Suppressor macrophage treated with lipopolysaccharide for 1 hour (primary cell): ENCODE results near the gene MYG1.

Experiments used
- DNase-seq, 3 donors: peaks; one replicate each; pipeline ENCODE4 v3.0.0-alpha.2; 2020 to 2022

The MYG1 gene, protein sequence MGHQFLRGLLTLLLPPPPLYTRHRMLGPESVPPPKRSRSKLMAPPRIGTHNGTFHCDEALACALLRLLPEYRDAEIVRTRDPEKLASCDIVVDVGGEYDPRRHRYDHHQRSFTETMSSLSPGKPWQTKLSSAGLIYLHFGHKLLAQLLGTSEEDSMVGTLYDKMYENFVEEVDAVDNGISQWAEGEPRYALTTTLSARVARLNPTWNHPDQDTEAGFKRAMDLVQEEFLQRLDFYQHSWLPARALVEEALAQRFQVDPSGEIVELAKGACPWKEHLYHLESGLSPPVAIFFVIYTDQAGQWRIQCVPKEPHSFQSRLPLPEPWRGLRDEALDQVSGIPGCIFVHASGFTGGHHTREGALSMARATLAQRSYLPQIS

DNA sequence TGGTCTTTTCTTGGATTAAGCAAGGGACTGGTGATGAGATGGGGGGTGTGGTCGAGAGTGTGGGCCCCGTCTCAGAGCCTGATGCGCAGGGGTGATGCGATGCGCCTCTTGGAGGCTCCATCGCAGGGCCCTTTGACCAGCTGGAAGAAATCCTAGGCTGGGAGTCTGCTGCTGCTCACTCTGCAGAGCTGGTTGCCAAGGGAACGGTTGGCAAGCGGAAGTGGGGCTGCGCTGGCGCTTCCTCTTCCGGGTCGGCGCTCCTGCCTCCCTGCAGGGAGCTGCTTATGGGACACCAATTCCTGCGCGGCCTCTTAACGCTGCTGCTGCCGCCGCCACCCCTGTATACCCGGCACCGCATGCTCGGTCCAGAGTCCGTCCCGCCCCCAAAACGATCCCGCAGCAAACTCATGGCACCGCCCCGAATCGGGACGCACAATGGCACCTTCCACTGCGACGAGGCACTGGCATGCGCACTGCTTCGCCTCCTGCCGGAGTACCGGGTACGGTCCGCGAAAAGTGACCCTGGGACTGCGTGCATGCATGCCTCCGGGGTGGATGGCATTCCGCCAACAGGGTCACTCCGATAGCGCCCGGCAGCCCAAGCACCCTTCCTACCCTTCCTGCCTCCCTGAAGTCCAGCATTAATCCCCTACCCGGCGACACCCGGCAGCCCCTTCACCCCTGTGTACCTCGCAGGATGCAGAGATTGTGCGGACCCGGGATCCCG lies at the start of gene MYG1:
TSS of gene MYG1 (plus strand) at position 242 of the 727 bp plus-strand sequence. CDS start at position 285, 43 bp downstream.
- peak; percentile 82 to 89 (median 87) for DNase-seq

DNA sequence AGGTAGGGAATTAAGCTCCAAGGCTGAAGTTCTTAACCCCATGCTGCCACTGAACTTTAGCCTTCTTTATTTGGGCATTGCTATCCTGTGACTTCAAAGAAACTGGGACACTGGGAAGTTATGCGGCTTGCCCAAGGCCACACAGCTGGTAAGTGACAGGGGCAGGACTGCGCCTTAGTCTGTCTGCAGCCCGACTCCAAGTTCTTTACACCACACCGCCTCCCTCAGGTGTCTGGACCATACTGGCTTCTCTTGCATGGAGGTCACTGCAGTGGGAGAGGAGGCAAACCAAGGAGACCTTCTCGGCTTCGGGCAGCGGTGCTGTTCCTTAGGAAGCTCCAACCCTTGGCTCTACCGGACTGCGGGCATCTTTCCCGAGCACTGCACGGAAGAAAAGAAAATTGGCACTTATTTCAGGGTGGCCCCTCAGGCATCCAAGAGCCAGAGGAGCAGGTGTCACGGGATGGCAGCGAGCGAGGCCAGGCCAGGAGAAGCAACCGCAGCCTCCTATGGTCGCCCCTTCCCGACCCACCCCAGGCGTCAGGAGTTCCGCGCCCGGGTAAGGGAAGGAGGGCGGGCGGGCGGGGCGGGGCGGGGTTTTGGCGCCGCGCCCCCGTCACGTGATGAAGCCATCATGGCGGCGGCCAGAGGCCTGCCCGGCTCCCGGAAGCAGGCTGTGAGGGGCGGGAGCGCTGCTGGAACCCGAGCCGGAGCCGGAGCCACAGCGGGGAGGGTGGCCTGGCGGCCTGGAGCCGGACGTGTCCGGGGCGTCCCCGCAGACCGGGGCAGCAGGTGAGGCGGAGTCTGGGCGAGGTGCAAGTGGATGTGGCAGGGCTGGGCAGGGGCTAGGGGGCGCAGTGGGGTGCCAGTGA lies 47.8 kb upstream of the MYG1 start:
- DNase-seq, result peak; percentile 77 to 93 (median 86)

DNA sequence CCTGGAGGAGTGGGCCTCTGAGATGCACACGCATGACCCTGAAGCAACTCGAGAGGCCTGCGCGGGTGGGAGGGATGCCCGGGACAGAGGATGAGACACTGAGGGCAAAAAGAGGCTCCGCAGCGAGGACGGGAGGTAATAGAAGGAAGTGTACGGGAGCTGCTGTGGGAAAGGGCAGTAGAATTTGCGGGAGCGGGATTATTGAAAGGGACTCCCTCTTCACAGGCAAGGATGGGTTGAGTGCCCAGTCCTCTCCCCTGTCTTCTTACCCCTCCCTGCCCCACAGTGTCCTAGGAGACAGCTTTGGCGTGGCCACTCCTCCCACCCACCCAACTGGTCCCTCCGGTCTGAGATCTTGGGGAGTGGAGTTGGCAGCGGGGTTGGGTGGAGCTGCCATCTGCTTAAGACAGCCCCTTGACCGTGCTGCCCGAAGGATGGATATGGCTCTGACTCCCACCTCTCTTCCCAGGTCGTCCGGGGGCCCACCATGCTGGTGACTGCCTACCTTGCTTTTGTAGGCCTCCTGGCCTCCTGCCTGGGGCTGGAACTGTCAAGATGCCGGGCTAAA lies 47.1 kb upstream of the MYG1 start:
- DNase-seq, result peak; percentile 17 to 51 (median 43)

DNA sequence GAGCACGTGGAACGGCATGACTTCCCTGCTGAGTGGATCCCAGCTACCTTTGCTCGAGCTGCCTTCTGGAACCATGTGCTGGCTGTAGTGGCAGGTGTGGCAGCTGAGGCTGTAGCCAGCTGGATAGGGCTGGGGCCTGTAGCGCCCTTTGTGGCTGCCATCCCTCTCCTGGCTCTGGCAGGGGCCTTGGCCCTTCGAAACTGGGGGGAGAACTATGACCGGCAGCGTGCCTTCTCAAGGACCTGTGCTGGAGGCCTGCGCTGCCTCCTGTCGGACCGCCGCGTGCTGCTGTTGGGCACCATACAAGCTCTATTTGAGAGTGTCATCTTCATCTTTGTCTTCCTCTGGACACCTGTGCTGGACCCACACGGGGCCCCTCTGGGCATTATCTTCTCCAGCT lies 46.2 kb upstream of the MYG1 start:
- no peak for DNase-seq

DNA sequence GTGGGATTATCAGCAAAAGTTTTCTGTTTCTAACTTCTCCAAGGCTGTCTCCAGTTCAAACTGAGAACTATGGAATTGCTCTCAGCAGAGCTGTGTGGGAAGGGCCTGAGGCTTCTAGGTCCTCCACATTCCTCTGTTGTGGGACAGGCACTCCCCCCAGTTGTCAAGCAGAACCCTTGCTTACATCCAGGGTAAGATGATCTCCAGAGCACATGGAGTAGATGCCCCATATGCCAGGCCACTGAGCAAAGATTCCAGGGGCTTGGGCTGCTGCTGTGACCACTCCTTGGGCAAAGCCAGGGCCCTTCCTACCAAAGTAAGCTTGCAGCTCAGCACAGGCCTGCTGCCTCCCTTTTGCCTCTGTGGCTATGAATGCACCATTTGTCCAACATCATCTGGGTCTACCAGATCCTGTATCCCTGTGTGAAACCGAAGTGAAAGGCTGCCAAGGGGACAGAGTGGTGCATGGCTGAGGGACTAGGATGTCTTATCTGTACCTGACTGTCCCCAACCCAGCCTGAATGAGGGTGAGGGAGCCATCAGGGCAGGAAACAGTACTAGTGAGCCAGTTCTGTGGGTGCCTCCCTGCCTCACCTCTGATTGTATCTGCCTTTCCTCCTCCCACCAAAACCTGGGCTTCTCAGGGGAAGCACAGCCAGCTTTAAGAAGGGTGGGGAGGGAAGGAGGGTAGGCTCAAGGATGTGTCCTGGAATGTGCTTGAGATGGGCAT lies 44.5 kb upstream of the MYG1 start:
- no peak for DNase-seq

DNA sequence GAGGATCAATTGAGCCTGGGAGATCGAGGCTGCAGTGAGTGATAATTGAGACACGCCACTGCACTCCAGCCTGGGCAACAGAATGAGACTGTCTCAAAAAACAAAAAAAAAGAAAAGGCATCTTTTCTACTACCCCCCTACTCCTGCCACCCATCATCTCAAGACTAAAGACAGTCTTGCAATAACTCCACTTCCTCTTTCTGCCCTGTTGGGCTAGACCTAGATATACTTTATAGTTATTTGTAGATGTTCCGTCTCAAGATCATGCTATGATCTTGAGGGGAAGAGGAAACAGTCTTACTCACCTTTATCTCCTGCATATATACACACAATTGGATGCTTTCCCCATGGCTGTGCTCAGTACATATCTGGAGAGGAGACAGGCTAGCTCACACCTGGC lies 43.5 kb upstream of the MYG1 start:
- peak; percentile 42 to 50 (median 49) for DNase-seq

DNA sequence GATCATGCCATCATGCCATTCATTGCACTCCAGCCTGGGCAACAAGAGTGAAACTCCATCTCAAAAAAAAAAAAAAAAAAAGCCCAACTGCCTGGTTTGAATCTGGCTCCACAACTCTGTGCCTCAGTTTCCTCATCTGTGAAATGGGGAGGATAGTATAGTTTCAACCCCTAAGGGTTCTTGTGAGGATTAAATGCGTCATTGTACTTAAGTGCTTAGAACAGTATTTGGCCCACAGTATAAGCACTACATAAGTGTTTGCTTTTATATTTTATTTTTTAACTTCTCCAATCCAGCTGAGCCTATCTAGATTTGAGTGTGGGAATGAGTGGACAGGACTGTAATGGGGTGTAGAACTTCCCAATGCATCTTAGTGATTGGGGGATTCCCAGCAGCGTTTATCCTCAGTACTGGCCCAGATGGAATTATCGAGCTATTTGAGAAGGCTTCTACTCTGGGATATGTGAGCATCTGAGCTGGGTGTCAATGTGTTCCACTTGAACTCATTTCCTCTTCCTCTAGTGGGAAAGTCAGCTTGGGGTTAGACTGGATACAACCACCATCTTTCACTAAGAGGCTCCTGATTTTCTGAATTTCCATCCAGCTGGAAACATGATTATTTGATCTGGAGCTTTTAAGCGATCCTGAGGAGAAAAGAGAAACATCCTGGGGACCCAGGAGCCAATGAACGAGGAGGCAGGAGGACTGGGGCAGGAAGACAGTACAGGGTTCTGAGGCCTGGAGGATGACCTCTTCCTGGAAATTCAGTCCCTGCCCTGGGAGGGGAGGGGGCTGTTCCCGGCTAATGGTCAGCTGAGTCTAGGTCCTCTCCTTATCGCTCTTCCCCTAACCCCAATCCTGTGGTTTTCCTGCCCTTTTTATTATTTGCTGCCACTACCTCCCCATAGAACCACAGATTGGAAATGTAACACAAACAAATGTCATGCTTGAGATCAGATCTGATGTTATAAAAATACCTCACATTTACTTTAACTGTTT lies 40.7 kb upstream of the MYG1 start:
- DNase-seq, result no peak

DNA sequence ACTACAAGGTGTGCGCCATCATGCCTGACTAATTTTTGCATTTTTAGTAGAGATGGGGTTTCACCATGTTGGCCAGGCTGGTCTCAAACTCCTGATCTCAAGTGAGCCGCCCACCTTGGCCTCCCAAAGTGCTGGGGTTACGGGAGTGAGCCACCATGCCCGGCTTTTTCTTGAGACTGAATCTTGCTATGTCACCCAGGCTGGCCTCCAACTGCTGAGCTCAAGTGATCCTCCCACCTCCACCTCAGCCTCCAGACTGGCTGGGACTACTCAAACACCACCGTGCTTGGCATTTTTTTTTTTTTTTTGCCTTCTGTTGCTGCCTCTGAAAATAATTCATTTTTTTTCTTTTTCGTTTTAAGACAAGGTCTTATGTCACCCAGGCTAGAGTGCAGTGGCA lies 39.6 kb upstream of the MYG1 start:
- no peak for DNase-seq

DNA sequence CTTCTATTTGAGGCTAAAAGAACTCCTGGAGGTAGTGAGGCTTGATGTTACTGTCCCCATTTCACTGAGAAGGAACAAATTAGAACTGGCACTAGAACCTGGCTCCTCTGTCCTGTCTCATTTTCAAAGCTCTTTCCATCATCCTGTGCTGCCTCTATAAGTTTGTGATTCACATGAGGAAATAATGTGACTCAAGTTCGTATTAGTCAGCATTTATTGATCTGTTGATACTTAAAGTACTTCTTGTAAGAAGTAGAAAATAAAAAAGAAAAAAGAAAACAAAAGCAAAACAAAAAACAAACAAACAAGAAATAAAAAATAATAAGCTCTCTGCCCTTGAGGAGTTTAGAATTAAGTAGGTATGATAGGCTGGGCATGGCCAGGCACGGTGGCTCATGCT lies 33.7 kb upstream of the MYG1 start:
- peak in 1 of 3 donors; percentile 8 for DNase-seq

DNA sequence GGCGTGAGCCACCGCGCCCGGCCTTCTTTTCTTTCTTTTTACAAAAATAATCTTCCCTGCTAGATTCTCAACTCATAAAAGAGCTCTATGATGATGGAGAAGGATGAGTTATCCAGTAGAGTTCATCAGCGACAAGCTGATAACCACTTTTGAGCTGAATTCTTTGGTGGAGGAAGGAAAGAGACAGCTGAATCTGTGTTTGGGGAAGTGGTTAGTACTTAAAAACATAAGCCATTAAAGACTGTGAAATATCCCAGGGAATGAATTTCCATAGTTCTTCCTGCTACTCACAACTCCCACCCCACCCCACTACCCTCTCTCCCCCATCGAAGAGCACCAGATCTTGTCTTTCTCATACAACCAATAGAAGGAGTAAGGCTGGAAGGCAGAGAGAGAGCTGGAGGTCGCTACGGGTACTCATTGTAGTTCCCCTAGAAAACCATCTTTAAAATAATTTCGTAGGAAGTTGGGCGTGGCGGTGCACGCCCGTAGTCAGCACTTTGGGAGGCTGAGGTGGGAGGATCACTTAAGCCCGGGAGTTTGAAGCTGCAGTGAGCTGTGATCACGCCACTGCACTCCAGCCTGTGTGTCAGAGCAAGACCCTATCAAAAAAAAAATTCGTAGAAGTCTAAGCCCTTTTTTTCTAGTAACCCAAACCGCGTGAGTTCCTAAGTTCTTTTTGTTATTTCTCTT lies 32.0 kb upstream of the MYG1 start:
- peak; percentile 86 to 87 (median 86) for DNase-seq

DNA sequence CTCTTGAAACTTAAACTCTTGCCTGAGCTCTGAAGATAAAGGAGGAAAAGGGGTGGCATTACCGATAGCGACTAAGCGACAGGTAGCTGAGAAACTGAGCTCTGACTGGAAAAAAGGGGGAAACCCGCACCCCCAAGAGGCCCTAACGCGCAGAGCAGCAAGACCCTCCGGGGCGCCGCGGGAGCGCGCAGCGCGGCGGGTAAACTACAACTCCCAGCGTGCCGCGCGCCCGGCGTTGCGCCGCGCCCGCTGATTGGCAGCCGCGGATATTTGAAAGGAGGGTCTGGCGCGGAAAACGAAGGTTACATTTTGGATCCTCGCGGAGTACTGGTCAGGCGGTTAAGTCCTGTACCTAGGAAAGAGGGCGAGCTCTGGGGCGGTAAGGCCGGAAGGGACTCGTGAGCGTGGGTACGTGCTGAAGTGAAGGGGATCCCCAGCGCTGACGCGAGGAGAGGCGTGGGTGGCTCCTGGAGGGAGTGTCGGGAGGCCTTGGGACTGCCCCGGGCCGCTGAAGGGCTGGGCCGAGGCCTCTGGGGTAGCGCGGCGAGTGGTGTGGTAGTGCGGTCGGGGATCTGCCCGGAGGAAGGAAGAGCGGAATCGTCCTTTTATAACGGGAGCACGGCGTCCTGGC lies 31.4 kb upstream of the MYG1 start, which contains the start of gene ESPL1:
TSS of gene ESPL1 (plus strand) at position 301 of the 631 bp plus-strand sequence. CDS start 468 bp downstream, outside the sequence.
- DNase-seq, result peak; percentile 96 to 98 (median 97)

DNA sequence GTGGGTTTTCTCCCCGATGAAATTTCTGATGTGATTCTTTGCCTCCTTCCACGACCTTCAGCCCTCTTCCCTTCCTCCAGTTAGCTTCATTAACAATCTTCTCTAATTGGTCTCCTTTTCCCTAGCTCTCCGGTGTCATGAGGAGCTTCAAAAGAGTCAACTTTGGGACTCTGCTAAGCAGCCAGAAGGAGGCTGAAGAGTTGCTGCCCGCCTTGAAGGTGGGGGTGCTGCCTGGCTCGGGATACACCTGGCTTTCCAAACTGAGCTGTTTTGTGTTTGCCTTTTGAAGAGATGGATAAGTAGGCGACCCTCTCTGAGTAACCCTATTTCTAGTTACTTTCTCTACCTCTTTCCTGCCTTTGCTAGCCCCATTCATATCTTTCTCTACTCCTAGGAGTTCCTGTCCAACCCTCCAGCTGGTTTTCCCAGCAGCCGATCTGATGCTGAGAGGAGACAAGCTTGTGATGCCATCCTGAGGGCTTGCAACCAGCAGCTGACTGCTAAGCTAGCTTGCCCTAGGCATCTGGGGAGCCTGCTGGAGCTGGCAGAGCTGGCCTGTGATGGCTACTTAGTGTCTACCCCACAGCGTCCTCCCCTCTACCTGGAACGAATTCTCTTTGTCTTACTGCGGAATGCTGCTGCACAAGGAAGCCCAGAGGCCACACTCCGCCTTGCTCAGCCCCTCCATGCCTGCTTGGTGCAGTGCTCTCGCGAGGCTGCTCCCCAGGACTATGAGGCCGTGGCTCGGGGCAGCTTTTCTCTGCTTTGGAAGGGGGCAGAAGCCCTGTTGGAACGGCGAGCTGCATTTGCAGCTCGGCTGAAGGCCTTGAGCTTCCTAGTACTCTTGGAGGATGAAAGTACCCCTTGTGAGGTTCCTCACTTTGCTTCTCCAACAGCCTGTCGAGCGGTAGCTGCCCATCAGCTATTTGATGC lies 30.6 kb upstream of the MYG1 start:
- no peak for DNase-seq

DNA sequence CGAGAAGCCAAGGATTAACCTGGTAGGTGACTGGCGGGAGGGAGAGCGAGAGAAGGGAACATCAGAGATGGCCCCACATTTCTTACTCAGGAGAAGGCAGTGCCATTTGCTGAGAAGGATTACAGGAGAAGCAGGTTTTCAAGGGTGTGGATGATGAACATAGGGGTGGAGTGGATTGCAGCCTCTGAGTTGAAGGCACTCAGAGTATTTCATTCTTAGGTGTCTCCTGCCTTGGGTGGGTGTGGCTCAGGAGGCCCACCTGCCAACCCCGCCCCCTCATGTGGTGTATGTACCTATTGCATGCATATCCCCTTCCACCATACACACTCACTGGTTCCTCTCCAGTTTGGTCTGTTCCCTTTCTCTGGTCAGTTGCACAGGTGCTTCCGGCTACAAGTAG lies 25.1 kb upstream of the MYG1 start:
- no peak for DNase-seq

DNA sequence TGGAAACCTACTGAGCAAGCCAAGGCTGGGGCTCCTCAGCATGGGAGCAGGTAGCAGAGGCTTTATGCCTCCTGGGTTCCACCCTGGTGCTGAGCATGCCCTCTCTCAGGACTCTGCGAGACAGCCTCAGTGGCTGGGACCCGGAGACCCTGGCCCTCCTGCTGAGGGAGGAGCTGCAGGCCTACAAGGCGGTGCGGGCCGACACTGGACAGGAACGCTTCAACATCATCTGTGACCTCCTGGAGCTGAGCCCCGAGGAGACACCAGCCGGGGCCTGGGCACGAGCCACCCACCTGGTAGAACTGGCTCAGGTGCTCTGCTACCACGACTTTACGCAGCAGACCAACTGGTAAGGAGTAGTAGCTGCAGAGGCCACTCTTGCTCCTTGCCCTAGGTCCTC lies 23.0 kb upstream of the MYG1 start:
- no peak for DNase-seq

DNA sequence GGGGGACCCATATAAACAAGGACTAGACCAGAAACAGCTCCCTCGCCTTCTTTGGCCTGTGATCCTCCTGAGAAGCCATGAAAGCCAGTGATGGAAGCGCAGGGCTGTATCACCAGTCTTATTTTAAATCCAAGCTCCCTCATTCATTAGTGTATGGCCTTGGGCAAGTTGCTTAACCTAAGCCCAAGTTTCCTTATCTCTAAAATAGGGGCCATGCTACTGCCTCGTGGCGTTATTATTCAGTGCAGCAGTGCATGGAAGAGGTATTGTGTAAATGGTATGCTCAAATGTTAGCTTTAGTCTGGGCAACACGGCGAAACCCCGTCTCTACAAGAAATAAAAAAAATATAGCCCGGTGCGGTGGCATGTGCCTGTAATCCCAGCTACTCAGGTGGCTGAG lies 21.5 kb upstream of the MYG1 start:
- DNase-seq, result no peak

DNA sequence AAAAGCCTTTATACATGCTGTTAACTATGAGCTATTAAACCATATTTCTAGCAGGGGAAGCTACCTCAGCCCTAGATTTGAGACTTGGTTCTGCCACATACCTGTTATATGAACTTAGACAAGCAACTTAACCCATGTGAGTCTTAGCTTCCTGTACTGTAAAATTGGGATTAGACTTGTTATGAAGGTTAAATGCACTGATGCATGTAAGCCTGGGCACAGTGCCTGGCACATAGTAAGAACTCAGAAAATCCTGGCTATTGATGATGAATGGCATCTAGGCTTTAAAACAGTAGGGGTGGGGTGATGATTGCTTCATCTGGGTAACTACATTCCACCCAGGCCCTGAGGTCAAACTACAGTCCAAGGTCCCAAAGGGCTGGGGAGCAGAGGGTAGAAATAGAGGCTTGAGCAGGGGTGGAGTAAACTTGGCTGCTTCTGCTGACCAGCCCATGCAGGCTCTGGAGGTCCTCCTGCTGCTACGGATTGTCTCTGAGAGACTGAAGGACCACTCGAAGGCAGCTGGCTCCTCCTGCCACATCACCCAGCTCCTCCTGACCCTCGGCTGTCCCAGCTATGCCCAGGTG lies 20.1 kb upstream of the MYG1 start:
- DNase-seq, result no peak

DNA sequence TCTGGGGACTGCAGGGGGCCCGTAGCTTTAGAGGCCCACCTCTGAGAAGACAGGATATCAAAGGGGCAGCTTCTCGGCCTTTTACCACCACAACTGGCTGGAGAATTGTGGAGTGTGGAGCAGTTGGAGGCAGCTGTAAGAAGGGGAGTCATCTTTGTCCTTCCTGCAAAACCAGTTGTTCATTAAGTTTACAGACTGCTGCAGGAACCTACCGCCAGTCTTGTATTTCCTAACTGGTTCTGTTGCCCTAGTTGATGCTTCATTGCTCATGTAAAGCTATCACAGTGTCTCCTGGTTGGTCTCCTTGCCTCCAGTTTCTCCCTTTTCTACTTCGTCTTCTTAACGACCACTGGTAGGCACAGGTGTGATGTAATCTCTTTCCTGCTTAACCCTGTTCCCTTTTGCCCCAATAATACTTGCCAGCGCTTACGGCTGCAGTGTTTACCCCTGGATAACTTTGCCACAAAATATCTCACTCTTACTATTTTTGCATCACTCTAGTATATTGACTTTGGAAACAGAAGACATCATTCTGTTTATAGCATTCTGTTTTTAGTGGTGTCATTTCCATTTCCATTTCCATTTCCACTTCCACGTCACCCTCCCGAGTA lies 19.5 kb upstream of the MYG1 start:
- DNase-seq, result no peak

DNA sequence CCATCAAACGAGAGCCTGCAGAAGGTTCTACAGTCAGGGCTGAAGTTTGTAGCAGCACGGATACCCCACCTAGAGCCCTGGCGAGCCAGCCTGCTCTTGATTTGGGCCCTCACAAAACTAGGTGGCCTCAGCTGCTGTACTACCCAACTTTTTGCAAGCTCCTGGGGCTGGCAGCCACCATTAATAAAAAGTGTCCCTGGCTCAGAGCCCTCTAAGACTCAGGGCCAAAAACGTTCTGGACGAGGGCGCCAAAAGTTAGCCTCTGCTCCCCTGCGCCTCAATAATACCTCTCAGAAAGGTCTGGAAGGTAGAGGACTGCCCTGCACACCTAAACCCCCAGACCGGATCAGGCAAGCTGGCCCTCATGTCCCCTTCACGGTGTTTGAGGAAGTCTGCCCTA lies 13.0 kb upstream of the MYG1 start:
- DNase-seq, result no peak
